Trophoblast cell (in vitro differentiated cells and primary cell): ENCODE measurements around the gene TBC1D21.

Source experiments
- DNase-seq, 2 donors: peaks; one replicate each; pipeline ENCODE4 v3.0.0-alpha.2; 2016
- H2AFZ ChIP-seq: 2 replicates; pipeline ENCODE4 v1.6.1; 2013; ENCODE audit warnings: low read length, moderate library complexity, mild to moderate bottlenecking; ENCODE audit not compliant: insufficient read depth, poor library complexity
- H2AK5ac ChIP-seq: 2 replicates; pipeline ENCODE4 v1.6.1; 2013; ENCODE audit warnings: mild to moderate bottlenecking, low read length
- H2BK120ac ChIP-seq: 2 replicates; pipeline ENCODE4 v1.6.1; 2013; ENCODE audit warnings: low read length, mild to moderate bottlenecking, moderate library complexity; ENCODE audit not compliant: insufficient read depth, poor library complexity
- H2BK12ac ChIP-seq: 2 replicates; pipeline ENCODE4 v1.6.1; 2013; ENCODE audit warnings: mild to moderate bottlenecking, low read length, moderate library complexity
- H2BK5ac ChIP-seq: 2 replicates; pipeline ENCODE4 v1.6.1; 2013; ENCODE audit warnings: low read length, low read depth, moderate library complexity, mild to moderate bottlenecking; ENCODE audit not compliant: poor library complexity
- H3K14ac ChIP-seq: 2 replicates; pipeline ENCODE4 v1.6.1; 2013; ENCODE audit warnings: mild to moderate bottlenecking, low read length
- H3K18ac ChIP-seq: 2 replicates; pipeline ENCODE4 v1.6.1; 2013; ENCODE audit warnings: mild to moderate bottlenecking, low read length
- H3K23ac ChIP-seq: 2 replicates; pipeline ENCODE4 v1.6.1; 2013; ENCODE audit warnings: low read length
- H3K27ac ChIP-seq: 2 replicates; pipeline ENCODE4 v1.5.1; 2013; ENCODE audit warnings: low read depth, mild to moderate bottlenecking, inconsistent platforms, low read length, moderate library complexity
- H3K27me3 ChIP-seq: 2 replicates; pipeline ENCODE4 v1.6.1; 2013; ENCODE audit warnings: inconsistent platforms, mild to moderate bottlenecking, low read length, moderate library complexity; ENCODE audit not compliant: insufficient read depth
- H3K36me3 ChIP-seq, 2 experiments: 1 replicate in 1 of 2; 2 replicates in 1 of 2; pipeline ENCODE4 v1.6.1; 2013; ENCODE audit warnings: low read length in 2 of 2, mild to moderate bottlenecking in 2 of 2, moderate library complexity in 1 of 2; ENCODE audit not compliant: insufficient read depth in 2 of 2, control insufficient read depth in 1 of 2
- H3K4ac ChIP-seq: 2 replicates; pipeline ENCODE4 v1.6.1; 2013; ENCODE audit warnings: low read depth, mild to moderate bottlenecking, low read length, moderate library complexity
- H3K4me1 ChIP-seq, 2 experiments: 1 replicate in 1 of 2; 2 replicates in 1 of 2; pipeline ENCODE4 v1.6.1; 2013; ENCODE audit warnings: low read length in 2 of 2, mild to moderate bottlenecking in 2 of 2, moderate library complexity in 1 of 2; ENCODE audit not compliant: insufficient read depth in 2 of 2, control insufficient read depth in 1 of 2
- H3K4me2 ChIP-seq: 2 replicates; pipeline ENCODE4 v1.6.1; 2013; ENCODE audit warnings: inconsistent platforms, mild to moderate bottlenecking, low read length, moderate library complexity
- H3K4me3 ChIP-seq: 2 replicates; pipeline ENCODE4 v1.5.1; 2013; ENCODE audit warnings: mild to moderate bottlenecking, low read depth, low read length, inconsistent platforms
- H3K79me1 ChIP-seq: one replicate; pipeline ENCODE4 v1.6.1; 2013; ENCODE audit warnings: low read length
- H3K79me2 ChIP-seq: 2 replicates; pipeline ENCODE4 v1.6.1; 2013; ENCODE audit warnings: low read length, mild to moderate bottlenecking; ENCODE audit not compliant: control insufficient read depth, insufficient read depth, poor library complexity
- H3K9ac ChIP-seq: 2 replicates; pipeline ENCODE4 v1.6.1; 2013; ENCODE audit warnings: mild to moderate bottlenecking, low read length
- H3K9me3 ChIP-seq: 2 replicates; pipeline ENCODE4 v1.6.1; 2013; ENCODE audit warnings: low read depth, mild to moderate bottlenecking, control low read depth, inconsistent platforms, low read length; ENCODE audit not compliant: insufficient read depth
- H4K12ac ChIP-seq: 2 replicates; pipeline ENCODE4 v1.6.1; 2013; ENCODE audit warnings: low read depth, mild to moderate bottlenecking, low read length, moderate library complexity
- H4K8ac ChIP-seq: 2 replicates; pipeline ENCODE4 v1.6.1; 2013; ENCODE audit warnings: low read depth, mild to moderate bottlenecking, low read length, moderate library complexity
- H4K91ac ChIP-seq: one replicate; pipeline ENCODE4 v1.6.1; 2013; ENCODE audit warnings: low read depth, mild to moderate bottlenecking, low read length, moderate library complexity
- WGBS: extraction: QIAGEN DNeasy Blood & Tissue Kit; methylation state at CpG from one replicate; pipeline ENCODE4 v1.1.7; 2013; ENCODE audit warnings: missing lambda C conversion rate; ENCODE audit not compliant: insufficient read length, insufficient coverage; ENCODE audit errors: extremely low coverage; 5-methylcytosine and 5-hydroxymethylcytosine counted together

The TBC1D21 gene

GRCh38 chr15:73866881-73867410 lies 6.4 kb upstream of the TBC1D21 start:
- no peak for DNase-seq
- Histone ChIP-seq H2BK12ac (no peak overlapping the region), H2BK5ac (no peak overlapping the region), H3K27ac (no peak overlapping the region), H4K91ac (no peak overlapping the region), H3K36me3 (no peaks in the 10 kb centered on the region), H3K9ac (no peak overlapping the region), H3K4me2 (no peak overlapping the region), H2AK5ac (no peak overlapping the region), H4K12ac (no peak overlapping the region), H4K8ac (no peak overlapping the region), H3K18ac (no peak overlapping the region), H3K4me1 (no peaks in the 10 kb centered on the region), H2BK120ac (no peak overlapping the region), H3K79me2 (no peaks in the 10 kb centered on the region), H3K79me1 (no peaks in the 10 kb centered on the region), H3K14ac (no peak overlapping the region), H3K9me3 (no peaks in the 10 kb centered on the region), H3K27me3 (no peaks in the 10 kb centered on the region), H3K4me3 (no peak overlapping the region), H3K23ac (no peak overlapping the region), H3K4ac (no peak overlapping the region), H2AFZ (no peak overlapping the region)
- no CpG with 5 or more reads among the region's 6 CpGs for WGBS

- no peak overlapping the region for H2BK5ac ChIP-seq
- WGBS: no CpG with 5 or more reads among the region's 3 CpGs
- H3K4me3 ChIP-seq: no peak overlapping the region
- no peak overlapping the region for H3K23ac ChIP-seq
- no peaks in the 10 kb centered on the region for H3K27me3 ChIP-seq
- H3K18ac ChIP-seq: no peak overlapping the region
- H3K27ac ChIP-seq: no peak overlapping the region
- H3K4me1 ChIP-seq: no peaks in the 10 kb centered on the region
- no peak overlapping the region for H4K91ac ChIP-seq
- DNase-seq: no peak
- no peak overlapping the region for H4K12ac ChIP-seq
- no peak overlapping the region for H3K9ac ChIP-seq
- H2BK120ac ChIP-seq: no peak overlapping the region
- H3K9me3 ChIP-seq: no peaks in the 10 kb centered on the region
- no peak overlapping the region for H2AFZ ChIP-seq
- no peak overlapping the region for H2AK5ac ChIP-seq
- H3K4ac ChIP-seq: no peak overlapping the region
- no peaks in the 10 kb centered on the region for H3K79me1 ChIP-seq
- H4K8ac ChIP-seq: no peak overlapping the region
- no peak overlapping the region for H3K4me2 ChIP-seq
- no peak overlapping the region for H2BK12ac ChIP-seq
- H3K36me3 ChIP-seq: no peaks in the 10 kb centered on the region
- no peaks in the 10 kb centered on the region for H3K79me2 ChIP-seq
- no peak overlapping the region for H3K14ac ChIP-seq
Measured at GRCh38 chr15:73867426-73867825, 5.9 kb upstream of the TBC1D21 start.

GRCh38 chr15:73867956-73868355 lies 5.4 kb upstream of the TBC1D21 start:
- H2BK120ac ChIP-seq: no peak overlapping the region
- H3K27ac ChIP-seq: no peak overlapping the region
- DNase-seq: no peak
- no peaks in the 10 kb centered on the region for H3K36me3 ChIP-seq
- no peak overlapping the region for H3K23ac ChIP-seq
- no peak overlapping the region for H4K12ac ChIP-seq
- no peaks in the 10 kb centered on the region for H3K79me1 ChIP-seq
- H3K9ac ChIP-seq: no peak overlapping the region
- no peak overlapping the region for H2BK12ac ChIP-seq
- no peak overlapping the region for H3K4me2 ChIP-seq
- H3K79me2 ChIP-seq: no peaks in the 10 kb centered on the region
- no peak overlapping the region for H3K18ac ChIP-seq
- no peak overlapping the region for H3K4ac ChIP-seq
- no peaks in the 10 kb centered on the region for H3K27me3 ChIP-seq
- no peaks in the 10 kb centered on the region for H3K9me3 ChIP-seq
- WGBS: no CpG with 5 or more reads among the region's 2 CpGs
- no peaks in the 10 kb centered on the region for H3K4me1 ChIP-seq
- H4K8ac ChIP-seq: no peak overlapping the region
- no peak overlapping the region for H2BK5ac ChIP-seq
- no peak overlapping the region for H3K4me3 ChIP-seq
- no peak overlapping the region for H4K91ac ChIP-seq
- H2AFZ ChIP-seq: no peak overlapping the region
- no peak overlapping the region for H3K14ac ChIP-seq
- no peak overlapping the region for H2AK5ac ChIP-seq

- Histone ChIP-seq H3K4me3 (no peak overlapping the region), H2AK5ac (no peak overlapping the region), H3K4me1 (no peaks in the 10 kb centered on the region), H2BK120ac (no peak overlapping the region), H3K27ac (no peak overlapping the region), H3K9ac (no peak overlapping the region), H4K8ac (no peak overlapping the region), H3K36me3 (no peaks in the 10 kb centered on the region), H3K4me2 (no peak overlapping the region), H2BK5ac (no peak overlapping the region), H3K79me1 (no peaks in the 10 kb centered on the region), H3K14ac (no peak overlapping the region), H3K9me3 (no peaks in the 10 kb centered on the region), H3K23ac (no peak overlapping the region), H2BK12ac (no peak overlapping the region), H2AFZ (no peak overlapping the region), H3K79me2 (no peaks in the 10 kb centered on the region), H3K27me3 (no peaks in the 10 kb centered on the region), H4K12ac (no peak overlapping the region), H3K4ac (no peak overlapping the region), H3K18ac (no peak overlapping the region), H4K91ac (no peak overlapping the region)
- no peak for DNase-seq
- WGBS: no CpG with 5 or more reads among the region's 6 CpGs
Measured at GRCh38 chr15:73869216-73869995, 4.0 kb upstream of the TBC1D21 start.
